Neural progenitor cell (in vitro differentiated cells): ENCODE data around the gene DNLZ. TPM values are rescaled to one million over a fixed set of nuclear protein-coding genes. Genes with fewer than 3 reads are reported as not detected.

Experiments
- DNase-seq: peaks from one replicate; pipeline ENCODE4 v3.0.0-alpha.2; 2016; ENCODE audit warnings: low spot score
- H2AFZ ChIP-seq: fragments of 200-600 bp; sonication (generic); replicated peaks from 2 replicates; pipeline ENCODE4 v1.6.1; 2016; ENCODE audit warnings: antibody characterized with exemption
- H3F3A ChIP-seq: fragments of 200-600 bp; sonication (generic); 2 replicates; pipeline ENCODE4 v1.6.1; 2016; ENCODE audit warnings: antibody characterized with exemption, low read depth
- H3K27ac ChIP-seq: fragments of 200-600 bp; sonication (generic); 2 replicates; pipeline ENCODE4 v1.5.1; 2016; ENCODE audit warnings: mild to moderate bottlenecking
- H3K27me3 ChIP-seq: fragments of 200-600 bp; sonication (generic); 2 replicates; pipeline ENCODE4 v1.6.1; 2016; ENCODE audit warnings: mild to moderate bottlenecking, moderate library complexity
- H3K36me3 ChIP-seq: fragments of 200-600 bp; sonication (generic); 2 replicates; pipeline ENCODE4 v1.5.1; 2016
- H3K4me1 ChIP-seq: fragments of 200-600 bp; sonication (generic); 2 replicates; pipeline ENCODE4 v1.6.1; 2016; ENCODE audit warnings: mixed run types
- H3K4me2 ChIP-seq: fragments of 200-600 bp; sonication (generic); 2 replicates; pipeline ENCODE4 v1.6.1; 2016
- H3K4me3 ChIP-seq: fragments of 200-600 bp; sonication (generic); 2 replicates; pipeline ENCODE4 v1.5.1; 2016
- H3K79me2 ChIP-seq: fragments of 200-600 bp; sonication (generic); 2 replicates; pipeline ENCODE4 v1.6.1; 2016; ENCODE audit warnings: low read depth
- H3K9ac ChIP-seq: fragments of 200-600 bp; sonication (generic); 2 replicates; pipeline ENCODE4 v1.6.1; 2016
- H3K9me3 ChIP-seq: fragments of 200-600 bp; sonication (generic); 2 replicates; pipeline ENCODE4 v1.5.1; 2016; ENCODE audit warnings: low read depth
- H4K20me1 ChIP-seq: fragments of 200-600 bp; sonication (generic); 2 replicates; pipeline ENCODE4 v1.6.1; 2016; ENCODE audit warnings: low read depth
- H3K27ac Mint-ChIP-seq: 3 replicates; pipeline ENCODE4 v1.8.0; 2021; ENCODE audit warnings: mixed read lengths
- H3K27me3 Mint-ChIP-seq: 2 replicates; pipeline ENCODE4 v1.8.0; 2022; ENCODE audit warnings: low read depth, mild to moderate bottlenecking, inconsistent platforms, moderate library complexity, mixed read lengths; ENCODE audit not compliant: insufficient read depth
- H3K36me3 Mint-ChIP-seq: 3 replicates; pipeline ENCODE4 v1.8.0; 2021; ENCODE audit warnings: mixed read lengths
- H3K4me1 Mint-ChIP-seq: 3 replicates; pipeline ENCODE4 v1.8.0; 2021; ENCODE audit warnings: mixed read lengths
- H3K4me3 Mint-ChIP-seq: 3 replicates; pipeline ENCODE4 v1.8.0; 2021; ENCODE audit warnings: mild to moderate bottlenecking, moderate library complexity, mixed read lengths
- H3K9me3 Mint-ChIP-seq: 3 replicates; pipeline ENCODE4 v1.8.0; 2020; ENCODE audit warnings: mixed read lengths
- CTCF ChIP-seq: fragments of 200-600 bp; sonication (generic); IDR thresholded peaks from 2 replicates; pipeline ENCODE4 v1.5.1; 2017; ENCODE audit warnings: antibody characterized with exemption, mild to moderate bottlenecking
- EZH2 ChIP-seq: fragments of 200-600 bp; sonication (generic); IDR thresholded peaks from 2 replicates; pipeline ENCODE4 v1.6.1; 2017; ENCODE audit warnings: antibody characterized with exemption, mild to moderate bottlenecking, moderate library complexity
- EZH2phosphoT487 ChIP-seq: fragments of 200-600 bp; sonication (generic); IDR thresholded peaks from 2 replicates; pipeline ENCODE4 v1.6.1; 2017; ENCODE audit warnings: antibody characterized with exemption
- total RNA-seq: library from RNA; depleted of rRNA; stranded (reverse); fragments of >200 nt; gene quantifications from 2 replicates; pipeline ENCODE4 v1.2.3, GENCODE V29; 2015; ENCODE audit warnings: low replicate concordance

Gene DNLZ
- total RNA-seq, 1 donor from 2014 or later: 3.4 TPM

- H3K79me2 ChIP-seq: peaks cover 18% of the 10 kb centered on the region
- H3F3A ChIP-seq: peaks cover 14% of the 10 kb centered on the region
- H4K20me1 ChIP-seq: peaks cover 17% of the 10 kb centered on the region
- no peak overlapping the region for H3K27ac ChIP-seq
- Mint-ChIP-seq H3K27me3 (peaks cover 16% of the 10 kb centered on the region), H3K27ac (no peak overlapping the region), H3K36me3 (peaks cover 18% of the 10 kb centered on the region), H3K4me3 (no peak overlapping the region), H3K9me3 (no peaks in the 10 kb centered on the region), H3K4me1 (peaks cover 19% of the 10 kb centered on the region)
- peaks cover 9% of the 10 kb centered on the region for H3K4me1 ChIP-seq
- H3K4me3 ChIP-seq: no peak overlapping the region
- no peak overlapping the region for H3K9ac ChIP-seq
- H3K9me3 ChIP-seq: no peaks in the 10 kb centered on the region
- DNase-seq: no peak
- no peaks in the 10 kb centered on the region for H3K27me3 ChIP-seq
- H2AFZ ChIP-seq: no peak overlapping the region
- peaks cover 3% of the 10 kb centered on the region for H3K36me3 ChIP-seq
- H3K4me2 ChIP-seq: no peak overlapping the region
- TF ChIP-seq CTCF (no peak), EZH2phosphoT487 (no peak), EZH2 (no peak)
Observed at GRCh38 chr9:136405481-136405880, 41.9 kb upstream of the DNLZ start.

- Mint-ChIP-seq H3K9me3 (no peaks in the 10 kb centered on the region), H3K27me3 (peaks cover 16% of the 10 kb centered on the region), H3K4me3 (no peak overlapping the region), H3K27ac (no peak overlapping the region), H3K4me1 (peaks cover 18% of the 10 kb centered on the region), H3K36me3 (peaks cover 18% of the 10 kb centered on the region)
- Histone ChIP-seq H3F3A (peaks cover 18% of the 10 kb centered on the region), H3K4me3 (no peak overlapping the region), H3K27me3 (no peaks in the 10 kb centered on the region), H4K20me1 (peaks cover 14% of the 10 kb centered on the region), H3K36me3 (peaks cover 3% of the 10 kb centered on the region), H2AFZ (no peak overlapping the region), H3K27ac (no peak overlapping the region), H3K4me1 (peaks cover 7% of the 10 kb centered on the region), H3K9ac (no peak overlapping the region), H3K79me2 (peaks cover 16% of the 10 kb centered on the region), H3K4me2 (no peak overlapping the region), H3K9me3 (no peaks in the 10 kb centered on the region)
- no peak for DNase-seq
- TF ChIP-seq EZH2phosphoT487 (no peak), EZH2 (no peak), CTCF (no peak)
Observed at GRCh38 chr9:136404801-136405136, 41.2 kb upstream of the DNLZ start.

- H3K79me2 ChIP-seq: peaks cover 16% of the 10 kb centered on the region
- no peak overlapping the region for H3K4me3 ChIP-seq
- H2AFZ ChIP-seq: no peak overlapping the region
- TF ChIP-seq CTCF: no peak
- no peak for TF ChIP-seq EZH2phosphoT487
- TF ChIP-seq EZH2: no peak
- H3F3A ChIP-seq: peaks cover 18% of the 10 kb centered on the region
- peaks cover 13% of the 10 kb centered on the region for H4K20me1 ChIP-seq
- no peaks in the 10 kb centered on the region for H3K9me3 ChIP-seq
- H3K4me1 Mint-ChIP-seq: peaks cover 13% of the 10 kb centered on the region
- no peak overlapping the region for H3K9ac ChIP-seq
- H3K27me3 ChIP-seq: no peaks in the 10 kb centered on the region
- H3K9me3 Mint-ChIP-seq: no peaks in the 10 kb centered on the region
- no peak overlapping the region for H3K4me2 ChIP-seq
- H3K27ac Mint-ChIP-seq: no peak overlapping the region
- peak overlapping the region; percentile 53 for H3K4me3 Mint-ChIP-seq
- H3K27me3 Mint-ChIP-seq: peaks cover 16% of the 10 kb centered on the region
- peaks cover 18% of the 10 kb centered on the region for H3K36me3 Mint-ChIP-seq
- no peak for DNase-seq
- H3K4me1 ChIP-seq: peaks cover under 1% of the 10 kb centered on the region
- no peak overlapping the region for H3K27ac ChIP-seq
- peaks cover 3% of the 10 kb centered on the region for H3K36me3 ChIP-seq
Observed at GRCh38 chr9:136403915-136404800, 40.6 kb upstream of the DNLZ start.
